Hematopoietic multipotent progenitor cell treated with erythropoietin and hydrocortisone succinate and interleukin-3 and kit ligand, for 8 days (in vitro differentiated cells): ENCODE data around the gene SEZ6.

Experiments
- DNase-seq: peaks from one replicate; pipeline ENCODE4 v3.0.0-alpha.2; 2015

The SEZ6 gene

DNA sequence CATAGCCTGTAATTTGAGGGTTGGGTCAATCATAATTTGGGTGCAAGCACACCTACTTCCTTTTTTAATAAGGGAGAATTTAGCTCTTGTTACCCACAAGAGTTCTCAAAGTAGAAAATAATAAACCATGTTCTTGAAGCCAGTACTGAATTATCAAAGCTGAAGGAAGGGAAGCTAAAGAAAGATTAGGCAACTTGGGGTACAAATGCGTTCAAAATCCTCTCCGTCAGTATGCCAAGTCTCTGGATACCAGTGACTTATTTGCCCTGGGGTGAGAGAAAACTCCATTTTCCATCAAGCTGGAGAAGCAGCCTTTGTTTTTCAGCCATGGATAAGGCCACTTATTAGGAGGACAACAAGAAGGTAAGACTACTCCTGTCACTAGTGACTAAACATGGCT lies 79.5 kb downstream of the SEZ6 start:
- DNase-seq = no peak

DNA sequence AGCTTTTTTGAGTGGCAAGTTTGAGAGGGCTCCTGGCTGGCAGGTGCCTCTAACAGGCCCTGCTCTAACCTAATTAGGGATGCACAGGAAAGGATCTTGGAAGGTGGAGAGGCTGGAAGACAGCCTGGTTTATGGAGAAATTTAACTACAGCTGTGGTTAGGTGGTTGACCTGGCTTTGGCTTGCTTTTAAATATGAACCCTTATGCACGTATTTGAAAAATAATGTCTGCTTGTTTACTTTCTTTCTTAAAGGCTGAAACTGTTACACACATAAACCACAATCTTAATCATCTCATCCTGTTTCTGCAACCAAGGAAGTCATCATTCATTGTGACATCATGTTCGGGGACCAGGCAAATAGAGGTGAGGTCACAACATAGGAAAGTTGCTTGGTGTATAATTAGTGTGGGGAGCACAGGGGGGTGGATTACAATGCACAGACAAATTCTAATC lies 79.9 kb downstream of the SEZ6 start:
- DNase-seq = peak; percentile 40

DNA sequence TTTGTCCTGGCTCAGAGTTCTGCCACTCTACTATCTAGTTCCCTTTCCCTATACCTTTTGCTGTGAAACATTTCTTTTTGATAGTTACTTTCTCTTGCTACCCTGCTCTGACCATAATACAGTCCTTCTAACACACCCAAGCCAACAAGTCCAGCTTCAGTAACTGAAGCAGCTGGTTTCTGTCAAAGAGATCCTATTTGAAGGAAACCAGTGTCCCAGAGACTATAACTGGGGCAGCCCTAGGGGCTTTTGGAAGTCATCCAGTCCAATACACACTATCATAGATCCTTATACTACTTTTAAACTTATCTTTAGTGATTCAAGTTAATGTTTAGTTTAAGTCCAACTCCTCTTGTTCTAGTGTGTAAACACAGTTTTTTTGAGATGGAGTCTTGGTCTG lies 85.6 kb downstream of the SEZ6 start:
- no peak for DNase-seq

DNA sequence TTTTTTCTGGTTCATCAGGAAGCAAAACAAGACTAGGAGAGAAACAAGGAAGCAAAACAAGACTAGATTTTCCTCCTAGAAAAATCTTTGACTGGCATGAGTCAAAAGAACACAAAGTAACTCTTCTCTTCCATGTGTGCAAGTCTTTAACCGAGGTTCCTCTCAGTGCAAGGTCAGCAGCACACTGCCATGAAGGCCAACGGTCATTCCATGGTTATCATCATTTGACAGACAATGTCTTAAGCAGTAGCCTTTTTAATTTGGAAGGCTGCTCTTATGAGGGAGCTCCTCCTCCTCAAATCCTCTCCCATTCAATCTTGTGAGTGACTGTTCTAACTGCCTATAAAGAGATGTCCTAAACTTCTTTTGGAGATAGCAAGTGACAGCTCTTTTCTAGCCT lies 87.5 kb downstream of the SEZ6 start:
- DNase-seq = no peak

DNA sequence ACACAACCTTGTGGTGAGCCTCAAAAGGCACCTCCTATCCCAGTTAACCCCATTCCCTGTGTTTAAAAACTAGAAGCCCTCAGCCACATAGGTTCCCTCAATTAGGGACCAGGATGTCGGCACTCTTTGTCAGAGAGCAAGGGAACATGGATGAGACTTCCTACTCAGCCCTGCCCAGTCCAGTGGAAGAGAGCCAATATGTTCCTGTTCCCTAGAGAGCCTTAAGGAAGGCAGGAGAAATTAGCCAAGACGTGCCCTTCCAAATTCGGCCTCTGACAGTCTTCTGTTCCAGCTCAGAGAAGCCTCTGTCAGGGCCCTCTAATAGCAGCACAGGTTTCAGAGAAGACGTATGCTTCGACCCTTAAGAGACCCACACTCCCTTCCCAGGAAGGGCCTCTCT lies 88.4 kb downstream of the SEZ6 start:
- no peak for DNase-seq

DNA sequence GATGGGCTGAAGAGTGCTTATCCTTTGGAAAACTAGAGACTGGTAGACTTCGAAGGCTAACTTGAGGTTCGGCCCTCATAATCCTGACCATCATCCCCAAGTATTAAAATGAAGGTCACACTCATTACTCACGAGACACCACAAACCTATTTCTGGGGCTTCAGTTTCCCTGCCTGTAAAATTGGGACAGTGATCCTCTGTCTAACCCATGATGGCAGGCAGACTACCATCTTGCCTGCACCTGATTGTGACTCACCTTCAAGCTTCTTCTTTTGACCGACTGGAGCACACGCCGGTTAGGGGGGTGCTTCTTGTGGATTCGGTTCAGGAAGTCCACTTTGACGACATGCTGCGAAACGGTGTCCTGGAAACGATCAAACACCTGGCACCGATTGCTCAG lies 88.8 kb downstream of the SEZ6 start:
- DNase-seq = no peak

DNA sequence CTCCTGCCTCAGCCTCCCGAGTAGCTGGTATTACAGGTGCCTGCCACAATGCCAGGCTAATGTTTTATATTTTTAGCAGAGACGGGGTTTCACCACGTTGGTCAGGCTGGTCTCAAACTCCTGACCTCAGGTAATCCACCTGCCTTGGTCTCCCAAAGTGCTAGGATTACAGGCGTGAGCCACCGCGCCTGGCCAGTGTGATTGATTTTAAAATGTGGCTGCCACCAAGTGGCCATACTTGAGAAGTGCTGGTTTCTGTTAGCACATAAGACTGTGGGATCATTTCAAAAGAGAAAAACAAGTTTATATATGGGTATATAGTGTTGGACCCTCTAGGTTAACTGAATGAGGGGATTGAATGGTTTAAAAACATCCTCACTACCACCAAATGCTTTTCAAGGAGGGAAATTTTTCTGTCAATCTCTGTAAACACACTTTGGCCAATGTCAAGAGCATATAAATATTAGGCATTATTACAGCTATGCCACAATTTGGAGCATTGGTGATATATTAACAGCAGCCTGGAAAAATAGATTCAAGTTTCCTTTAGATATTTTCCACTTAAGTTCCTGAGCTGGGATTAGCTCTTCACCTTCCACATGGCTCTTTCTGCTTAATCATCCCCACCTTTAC lies 89.4 kb downstream of the SEZ6 start:
- peak; percentile 68 for DNase-seq

DNA sequence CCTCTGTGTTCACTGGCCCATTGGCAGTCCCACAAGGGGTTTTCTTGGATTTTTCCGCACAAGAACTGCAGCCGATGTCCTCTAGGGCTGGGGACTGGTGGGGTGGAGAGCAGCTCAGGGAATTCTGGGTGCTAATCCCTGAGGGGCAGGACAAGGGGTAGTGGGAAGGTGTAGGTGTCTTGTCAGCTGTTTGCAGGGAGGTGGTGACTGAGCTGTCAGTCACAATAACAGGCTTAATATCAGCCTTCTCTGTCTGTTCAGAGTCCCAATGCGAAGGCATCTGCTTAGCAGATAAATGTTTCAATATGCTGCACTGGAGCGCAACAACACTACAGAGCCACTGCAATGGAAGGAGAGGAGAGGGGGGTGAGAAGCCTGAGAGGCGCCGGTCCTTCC lies 92.9 kb downstream of the SEZ6 start:
- no peak for DNase-seq

DNA sequence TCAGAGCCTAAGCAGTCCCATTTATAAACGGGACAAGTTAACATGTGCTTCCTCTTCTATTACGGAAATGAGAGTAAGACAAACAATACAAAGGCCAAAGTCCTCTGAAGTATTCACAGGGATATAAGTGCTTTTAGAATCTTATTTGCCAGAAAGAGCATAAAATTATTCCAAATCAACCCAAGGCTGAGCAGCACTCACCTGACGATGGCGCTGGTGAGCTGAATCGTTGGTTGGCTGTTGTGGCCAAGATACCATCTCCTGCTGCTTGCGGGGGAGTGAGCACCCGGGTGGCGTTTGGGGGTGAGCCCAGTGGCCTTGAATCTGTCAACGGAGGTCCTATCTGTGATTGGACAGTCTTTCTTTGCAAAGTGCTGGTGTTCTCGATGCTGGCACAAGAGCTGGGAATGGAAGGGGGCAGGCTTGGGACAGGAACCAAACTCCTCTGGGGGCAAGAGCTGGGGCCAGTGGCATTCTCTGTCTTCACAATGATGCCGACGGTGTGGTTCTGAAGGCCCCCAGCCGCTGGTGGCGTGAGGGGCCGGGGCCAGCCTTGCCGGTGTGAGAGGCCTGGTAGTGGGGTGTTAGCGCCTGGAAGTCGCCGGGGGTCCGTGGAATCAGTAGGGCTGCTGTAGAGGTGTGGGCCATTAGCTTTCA lies 93.4 kb downstream of the SEZ6 start:
- peak; percentile 55 for DNase-seq

DNA sequence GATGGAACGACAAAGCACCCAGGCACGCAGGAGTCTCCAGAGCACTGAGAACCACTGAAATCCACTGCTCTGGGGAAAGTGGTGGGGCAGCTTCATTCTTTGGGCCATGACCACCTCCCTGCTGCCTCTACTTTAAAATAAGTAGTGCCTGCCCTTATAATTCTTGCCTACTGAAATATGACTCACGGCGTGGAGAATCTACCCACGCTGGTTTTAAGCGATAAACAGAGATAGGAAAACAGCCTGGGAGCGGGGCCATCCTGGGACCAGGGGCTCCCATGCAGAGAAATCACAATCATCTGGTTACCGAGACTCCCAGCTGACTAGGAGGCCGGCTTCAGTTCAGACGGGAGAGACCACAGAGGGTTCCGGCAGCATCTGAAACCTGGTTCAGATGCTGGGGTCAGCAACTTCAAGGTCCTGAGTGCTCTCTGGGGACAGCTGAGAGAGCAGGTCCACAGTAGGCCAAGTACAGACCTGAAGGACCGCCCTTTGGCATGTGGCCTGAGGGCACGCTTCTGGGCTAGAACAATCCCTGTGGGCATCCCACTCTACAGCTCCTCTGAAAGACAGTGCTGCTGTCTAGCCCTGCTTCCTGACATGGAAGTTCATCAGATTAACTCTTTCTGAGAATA lies 94.3 kb downstream of the SEZ6 start:
- no peak for DNase-seq

DNA sequence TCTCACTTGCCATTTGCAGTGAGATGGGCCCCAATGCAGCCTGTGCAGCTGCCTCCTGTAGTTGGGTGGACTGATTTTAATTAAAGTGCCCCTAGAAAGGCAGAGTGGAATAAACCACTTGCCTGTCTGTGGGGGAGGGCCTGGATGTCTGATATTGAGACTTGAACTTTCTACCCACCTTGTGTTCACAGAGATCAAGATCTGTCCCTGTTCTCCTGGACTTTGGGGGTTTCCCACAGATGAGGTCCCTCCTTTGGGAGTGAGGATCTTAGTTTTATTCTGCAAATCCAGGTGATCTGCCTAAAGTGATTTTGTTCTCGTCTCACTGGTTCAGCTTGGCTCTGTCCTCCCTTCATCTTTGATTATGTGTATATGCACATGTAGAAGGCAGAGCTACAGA lies 95.3 kb downstream of the SEZ6 start:
- DNase-seq = no peak

DNA sequence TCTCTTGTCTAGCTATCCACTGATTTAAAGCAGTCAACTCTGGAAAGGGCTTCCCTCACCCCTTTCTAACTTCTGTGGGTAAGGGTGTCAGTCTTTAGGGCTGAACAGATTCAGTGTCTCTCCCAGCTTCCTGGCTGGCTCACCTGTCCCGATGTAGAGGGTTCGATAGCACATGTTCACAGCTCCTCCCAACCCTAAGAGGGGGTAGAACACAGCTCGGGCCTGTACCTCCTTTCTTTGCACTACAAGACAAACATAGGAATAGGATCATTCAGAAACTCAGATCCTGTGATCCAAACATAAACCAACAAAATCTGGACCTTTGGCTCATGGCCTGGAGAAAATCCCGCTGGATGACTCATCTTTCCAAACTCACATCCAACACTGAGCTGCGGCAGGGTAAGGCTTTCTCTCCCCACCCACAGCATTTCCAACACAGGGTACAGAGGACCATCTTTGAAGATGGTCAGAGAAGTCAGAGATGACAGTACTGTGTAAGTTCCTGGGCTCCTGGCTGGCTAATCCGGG lies 97.1 kb downstream of the SEZ6 start:
- no peak for DNase-seq

DNA sequence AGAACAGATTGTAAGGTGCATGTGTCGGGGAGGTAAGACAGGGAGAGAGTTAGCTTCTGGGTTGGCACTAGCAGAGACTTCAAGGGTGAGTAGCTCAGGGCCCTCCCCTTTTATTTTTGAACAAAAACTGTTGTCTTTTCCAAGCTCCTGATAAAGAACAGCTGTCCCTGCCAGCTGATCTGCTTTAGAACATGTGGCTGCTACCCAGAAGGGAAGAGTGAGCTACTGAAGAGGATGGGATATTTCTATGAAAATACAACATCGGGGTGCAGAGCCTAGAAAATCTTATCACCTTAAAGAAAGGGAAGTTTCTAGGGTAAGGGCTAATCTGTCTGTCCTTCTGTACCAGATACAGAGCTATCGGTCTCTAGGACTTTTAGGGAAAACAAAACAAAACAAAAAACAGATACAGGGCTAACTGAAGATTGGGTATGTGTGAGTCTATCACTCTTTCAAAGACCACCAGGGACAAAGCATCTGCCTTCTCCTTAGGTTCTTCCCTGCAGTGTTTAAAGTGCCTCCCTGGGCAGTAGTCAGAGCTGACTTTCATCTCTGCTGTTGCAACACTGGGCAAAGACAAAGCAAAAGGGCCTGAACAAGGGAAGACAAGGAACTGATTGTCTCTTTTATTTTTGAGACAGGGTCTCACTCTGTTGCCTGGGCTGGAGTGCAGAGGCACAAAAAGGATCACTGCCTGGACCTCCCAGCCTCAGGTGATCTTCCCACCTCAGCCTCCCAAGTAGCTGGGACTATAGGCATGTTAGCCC lies 97.9 kb downstream of the SEZ6 start:
- peak; percentile 87 for DNase-seq

DNA sequence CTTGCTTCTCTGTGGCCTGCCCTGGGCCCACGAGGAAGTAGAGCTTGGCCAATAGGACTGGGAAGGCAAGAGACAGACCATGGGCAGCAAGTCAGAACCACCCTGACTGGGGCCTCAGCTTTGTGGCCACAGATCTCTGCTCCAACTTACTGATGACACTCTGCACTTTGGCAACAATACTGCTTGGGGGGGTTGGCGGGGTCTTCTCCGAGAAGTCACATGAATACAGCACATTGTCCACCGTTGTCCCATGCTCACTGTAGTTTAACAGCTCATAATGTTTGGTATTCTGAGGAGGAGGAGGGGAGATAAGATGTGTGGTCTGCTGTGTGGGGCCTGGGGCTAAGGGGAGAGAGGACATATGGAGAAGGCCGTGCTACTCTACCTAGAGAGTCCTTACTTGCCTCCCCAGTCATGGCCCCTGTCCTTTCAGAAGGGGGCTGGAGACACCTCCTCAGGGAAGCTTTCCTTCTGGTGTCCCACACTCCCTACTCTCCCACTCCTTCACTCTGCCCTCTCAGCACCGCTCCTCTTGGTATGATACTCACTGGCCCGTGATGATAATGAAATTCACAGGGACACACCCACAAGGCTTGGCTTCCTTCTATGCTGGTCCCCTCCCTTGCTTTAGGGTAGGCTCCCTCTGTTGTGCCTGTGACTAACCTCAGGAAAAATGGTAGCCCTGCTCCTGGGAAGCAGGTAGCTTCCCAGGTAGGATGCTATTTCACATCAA lies 99.0 kb downstream of the SEZ6 start:
- peak; percentile 91 for DNase-seq

DNA sequence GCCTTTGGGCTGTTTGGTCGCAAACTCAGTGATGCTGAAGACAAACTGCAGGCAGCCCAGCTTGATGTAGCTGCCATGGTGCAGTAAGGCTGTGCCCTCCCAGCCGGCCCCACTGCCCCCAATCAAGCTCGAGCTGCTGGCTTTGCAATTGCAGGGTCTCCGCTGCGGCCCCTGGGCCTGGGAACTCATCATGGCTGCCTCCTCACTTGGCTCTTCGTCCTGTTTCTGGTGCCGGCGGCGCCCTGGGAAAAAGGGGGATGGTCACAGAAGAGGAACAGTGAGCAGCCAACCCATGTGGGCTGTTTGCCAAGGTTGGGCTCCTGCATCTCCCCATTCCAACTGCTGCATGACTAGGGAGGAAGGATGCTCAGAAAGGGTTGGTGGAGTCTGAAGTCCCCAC lies 99.6 kb downstream of the SEZ6 start:
- peak; percentile 50 for DNase-seq
